Activated T-cell treated with anti-CD3 and anti-CD28 coated beads, Interleukin-2, amount 50 U/mL, for 1 hour (primary cell): ENCODE measurements around the gene PI4KA.
"Not testable (repeated sequence)": the region's sequence is repeated elsewhere in the genome, so short reads cannot be mapped to it uniquely, and the experiment has no call there.

Experiments
- DNase-seq: peaks from one replicate; pipeline ENCODE4 v3.0.0-alpha.2; 2020

The PI4KA gene

GRCh38 chr22:20720692-20721408 is 137.8 kb downstream of the PI4KA start:
- no peak for DNase-seq

GRCh38 chr22:20718727-20719126 is 139.9 kb downstream of the PI4KA start:
- not testable (repeated sequence) for DNase-seq

GRCh38 chr22:20717981-20718380 is 140.6 kb downstream of the PI4KA start:
- not testable (repeated sequence) for DNase-seq

GRCh38 chr22:20717213-20717866 is 141.3 kb downstream of the PI4KA start:
- DNase-seq = not testable (repeated sequence)

- not testable (repeated sequence) for DNase-seq
Observed at GRCh38 chr22:20713116-20713515, 145.5 kb downstream of the PI4KA start.

GRCh38 chr22:20709966-20710365 is 148.6 kb downstream of the PI4KA start:
- not testable (repeated sequence) for DNase-seq

GRCh38 chr22:20707549-20708118 is 151.0 kb downstream of the PI4KA start:
- not testable (repeated sequence) for DNase-seq

- peak; percentile 58 for DNase-seq
Observed at GRCh38 chr22:20703816-20704609, 154.6 kb downstream of the PI4KA start.

- not testable (repeated sequence) for DNase-seq
Observed at GRCh38 chr22:20703414-20703806, 155.2 kb downstream of the PI4KA start.

GRCh38 chr22:20702546-20703413 is 155.8 kb downstream of the PI4KA start:
- DNase-seq = peak; percentile 98

- DNase-seq = peak; percentile 54
Observed at GRCh38 chr22:20702175-20702545, 156.5 kb downstream of the PI4KA start.

- peak; percentile 47 for DNase-seq
Observed at GRCh38 chr22:20701680-20702136, 156.9 kb downstream of the PI4KA start.

- DNase-seq = not testable (repeated sequence)
Observed at GRCh38 chr22:20700347-20700746, 158.3 kb downstream of the PI4KA start.

- not testable (repeated sequence) for DNase-seq
Observed at GRCh38 chr22:20699856-20700255, 158.8 kb downstream of the PI4KA start.

GRCh38 chr22:20697481-20698113 is 161.0 kb downstream of the PI4KA start:
- peak; percentile 46 for DNase-seq

GRCh38 chr22:20696056-20696455 is 162.6 kb downstream of the PI4KA start:
- not testable (repeated sequence) for DNase-seq

- not testable (repeated sequence) for DNase-seq
Observed at GRCh38 chr22:20695205-20695604, 163.4 kb downstream of the PI4KA start.

- not testable (repeated sequence) for DNase-seq
Observed at GRCh38 chr22:20694256-20694655, 164.4 kb downstream of the PI4KA start.

GRCh38 chr22:20692926-20693325 is 165.7 kb downstream of the PI4KA start:
- not testable (repeated sequence) for DNase-seq

GRCh38 chr22:20690586-20691317 is 167.9 kb downstream of the PI4KA start:
- not testable (repeated sequence) for DNase-seq
